Middle frontal gyrus (tissue), 1 donor: ENCODE results near the gene SH3YL1.
"Not testable (repeated sequence)": the region's sequence is repeated elsewhere in the genome, so short reads cannot be mapped to it uniquely, and the experiment has no call there.

Source experiments
- DNase-seq: peaks from one replicate; pipeline ENCODE4 v3.0.0-alpha.2; 2015; ENCODE audit warnings: low spot score; ENCODE audit errors: extremely low spot score

SH3YL1 gene

GRCh38 chr2:184695-185094, 79.1 kb downstream of the SH3YL1 start:
- no peak for DNase-seq

- no peak for DNase-seq
Measured at GRCh38 chr2:182509-183122, 81.2 kb downstream of the SH3YL1 start.

GRCh38 chr2:180311-180710, 83.5 kb downstream of the SH3YL1 start:
- no peak for DNase-seq

- DNase-seq, result no peak
Measured at GRCh38 chr2:179886-180285, 83.9 kb downstream of the SH3YL1 start.

GRCh38 chr2:177733-178132, 86.1 kb downstream of the SH3YL1 start:
- DNase-seq, result no peak

GRCh38 chr2:176917-177316, 86.9 kb downstream of the SH3YL1 start:
- no peak for DNase-seq

GRCh38 chr2:175880-176820, 87.7 kb downstream of the SH3YL1 start:
- no peak for DNase-seq

- DNase-seq, result no peak
Measured at GRCh38 chr2:175161-175786, 88.6 kb downstream of the SH3YL1 start.

GRCh38 chr2:172120-172519, 91.7 kb downstream of the SH3YL1 start:
- DNase-seq, result not testable (repeated sequence)

GRCh38 chr2:169741-170140, 94.1 kb downstream of the SH3YL1 start:
- DNase-seq, result no peak
